Activated CD4-positive, alpha-beta T cell treated with anti-CD3 and anti-CD28 coated beads, Interleukin-2, amount 50 U/mL, for 24 hours (primary cell): ENCODE measurements around the gene GMCL1.
"Not testable (repeated sequence)": the region's sequence is repeated elsewhere in the genome, so short reads cannot be mapped to it uniquely, and the experiment has no call there.

Experiments
- DNase-seq, 2 donors: peaks; one replicate each; pipeline ENCODE4 v3.0.0-alpha.2; 2020; ENCODE audit warnings: low read depth in 1 of 2, low spot score in 1 of 2

Gene GMCL1

GRCh38 chr2:69847068-69847828 lies 17.8 kb downstream of the GMCL1 start:
- DNase-seq: no peak

- no peak for DNase-seq
Observed at GRCh38 chr2:69848186-69848790, 18.8 kb downstream of the GMCL1 start.

- no peak for DNase-seq
Observed at GRCh38 chr2:69858261-69858660, 28.8 kb downstream of the GMCL1 start.

GRCh38 chr2:69863298-69863697 lies 33.8 kb downstream of the GMCL1 start:
- DNase-seq: no peak

- DNase-seq: no peak
Observed at GRCh38 chr2:69888451-69888850, 59.0 kb downstream of the GMCL1 start.

GRCh38 chr2:69889302-69889701 lies 59.8 kb downstream of the GMCL1 start:
- no peak for DNase-seq

- no peak for DNase-seq
Observed at GRCh38 chr2:69890881-69891280, 61.4 kb downstream of the GMCL1 start.

- DNase-seq: not testable (repeated sequence)
Observed at GRCh38 chr2:69892838-69893424, 63.5 kb downstream of the GMCL1 start.

- DNase-seq: peak; percentile 73 to 81
Observed at GRCh38 chr2:69893684-69894551, 64.5 kb downstream of the GMCL1 start, which contains the start of gene SNRNP27. TSS of gene SNRNP27 (plus strand) at chr2:69893956. CDS start at chr2:69893985, 29 bp downstream.

GRCh38 chr2:69894737-69895136 lies 65.3 kb downstream of the GMCL1 start:
- DNase-seq: not testable (repeated sequence)

GRCh38 chr2:69902213-69902922 lies 72.9 kb downstream of the GMCL1 start:
- DNase-seq: no peak

- no peak for DNase-seq
Observed at GRCh38 chr2:69907216-69907615, 77.8 kb downstream of the GMCL1 start.

GRCh38 chr2:69911985-69912563 lies 82.6 kb downstream of the GMCL1 start:
- DNase-seq: no peak

GRCh38 chr2:69914164-69914949 lies 84.9 kb downstream of the GMCL1 start:
- peak in 1 of 2 donors; percentile 100 for DNase-seq

- DNase-seq: peak in 1 of 2 donors; percentile 98
Observed at GRCh38 chr2:69914950-69915945, 85.8 kb downstream of the GMCL1 start, which contains the start of gene MXD1. TSS of gene MXD1 (plus strand) at chr2:69915109. CDS start at chr2:69915331, 222 bp downstream.

GRCh38 chr2:69916106-69916505 lies 86.6 kb downstream of the GMCL1 start:
- DNase-seq: no peak

GRCh38 chr2:69917852-69918251 lies 88.4 kb downstream of the GMCL1 start:
- DNase-seq: no peak

- no peak for DNase-seq
Observed at GRCh38 chr2:69918401-69918800, 88.9 kb downstream of the GMCL1 start.
